ENCODE data around the gene CEACAM8. TPM values are rescaled to one million over a fixed set of nuclear protein-coding genes. Genes with fewer than 3 reads are reported as not detected.

The CEACAM8 gene
- total RNA-seq, 1 donor from 2014 or later, result not detected

DNA sequence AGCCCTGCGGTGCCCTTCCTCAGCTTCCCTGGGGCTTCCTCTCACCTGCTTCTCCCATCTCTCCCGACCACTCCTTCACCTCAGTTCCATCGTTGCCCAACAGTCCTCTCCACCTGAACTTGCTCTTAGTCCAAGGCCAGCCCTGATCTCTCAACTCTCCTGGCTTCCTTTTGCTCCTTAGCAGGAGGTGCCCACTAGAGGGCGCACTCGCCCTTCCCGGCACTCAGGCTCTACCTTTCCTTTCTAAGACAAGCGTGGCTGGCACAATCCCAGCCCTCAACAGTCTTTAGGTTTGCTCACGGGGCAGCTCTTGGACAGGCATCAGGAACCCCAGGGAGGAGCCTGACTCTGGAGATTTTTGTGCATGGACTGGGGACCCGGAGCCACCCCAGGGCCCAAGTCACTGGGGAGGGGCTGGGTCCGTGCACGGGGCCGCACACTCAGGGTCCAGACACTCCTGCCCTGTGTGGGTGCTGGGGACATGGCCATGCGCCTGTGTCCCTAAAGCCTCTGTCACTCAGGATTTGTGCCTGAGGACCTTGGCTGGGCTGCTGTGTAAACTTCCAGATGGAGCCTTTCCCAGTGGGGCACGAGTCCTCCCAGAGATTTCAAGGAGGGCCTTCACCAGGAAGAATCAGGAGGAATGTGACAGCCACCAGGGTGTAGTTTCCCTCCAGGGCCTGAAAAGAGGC lies 12.1 kb upstream of the CEACAM8 start:
- H3K9me3 Mint-ChIP-seq, result peaks cover 52% of the 10 kb centered on the region
- peaks cover 3% of the 10 kb centered on the region for H3K36me3 Mint-ChIP-seq
- DNase-seq (ENCODE audit: low spot score in 2 of 2, unreplicated experiment in 2 of 2), result no peak
- H3K4me1 Mint-ChIP-seq, result no peaks in the 10 kb centered on the region
- H3K27me3 Mint-ChIP-seq (ENCODE audit: low read depth), result no peaks in the 10 kb centered on the region
- H3K4me3 Mint-ChIP-seq, result no peak overlapping the region
- H3K27ac Mint-ChIP-seq, result no peak overlapping the region
- TF ChIP-seq, protein P1, sequence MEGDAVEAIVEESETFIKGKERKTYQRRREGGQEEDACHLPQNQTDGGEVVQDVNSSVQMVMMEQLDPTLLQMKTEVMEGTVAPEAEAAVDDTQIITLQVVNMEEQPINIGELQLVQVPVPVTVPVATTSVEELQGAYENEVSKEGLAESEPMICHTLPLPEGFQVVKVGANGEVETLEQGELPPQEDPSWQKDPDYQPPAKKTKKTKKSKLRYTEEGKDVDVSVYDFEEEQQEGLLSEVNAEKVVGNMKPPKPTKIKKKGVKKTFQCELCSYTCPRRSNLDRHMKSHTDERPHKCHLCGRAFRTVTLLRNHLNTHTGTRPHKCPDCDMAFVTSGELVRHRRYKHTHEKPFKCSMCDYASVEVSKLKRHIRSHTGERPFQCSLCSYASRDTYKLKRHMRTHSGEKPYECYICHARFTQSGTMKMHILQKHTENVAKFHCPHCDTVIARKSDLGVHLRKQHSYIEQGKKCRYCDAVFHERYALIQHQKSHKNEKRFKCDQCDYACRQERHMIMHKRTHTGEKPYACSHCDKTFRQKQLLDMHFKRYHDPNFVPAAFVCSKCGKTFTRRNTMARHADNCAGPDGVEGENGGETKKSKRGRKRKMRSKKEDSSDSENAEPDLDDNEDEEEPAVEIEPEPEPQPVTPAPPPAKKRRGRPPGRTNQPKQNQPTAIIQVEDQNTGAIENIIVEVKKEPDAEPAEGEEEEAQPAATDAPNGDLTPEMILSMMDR (IDR thresholded peaks at IDR 0.05; ENCODE audit: unreplicated experiment), result peak; percentile 43

DNA sequence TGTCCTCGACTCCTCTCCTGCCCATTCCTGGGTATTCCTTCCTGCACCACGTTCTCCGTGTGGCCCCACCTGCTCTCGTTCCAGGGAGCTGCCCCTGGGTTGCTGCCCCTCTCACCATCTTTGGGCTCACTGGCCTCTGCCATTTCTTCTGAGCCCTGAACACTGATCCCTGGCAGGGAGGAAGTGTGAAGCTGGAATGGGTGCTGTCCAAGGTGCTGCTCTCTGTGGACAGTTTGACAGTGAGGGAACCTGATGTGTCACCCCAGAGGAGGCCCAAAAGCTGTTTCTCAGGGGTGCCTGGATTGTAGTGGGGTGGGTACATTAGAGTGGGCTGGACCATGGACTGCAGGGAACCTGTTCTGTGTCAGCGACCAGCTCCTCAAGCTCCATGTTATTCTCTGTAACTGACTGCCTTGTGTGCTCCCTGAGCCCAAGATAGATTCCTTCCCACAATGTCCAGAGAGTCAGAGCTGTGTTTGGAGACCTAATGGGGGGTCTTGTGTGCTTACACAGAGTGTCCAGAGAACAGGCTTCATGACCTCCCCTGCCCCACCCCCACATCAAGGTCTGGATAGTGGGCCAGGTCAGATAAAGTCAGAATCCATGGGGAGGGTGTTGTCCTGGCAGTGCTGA lies 7.2 kb upstream of the CEACAM8 start:
- H3K4me1 Mint-ChIP-seq, result no peaks in the 10 kb centered on the region
- no peak for DNase-seq (ENCODE audit: low spot score in 2 of 2, unreplicated experiment in 2 of 2)
- peaks cover 61% of the 10 kb centered on the region for H3K9me3 Mint-ChIP-seq
- no peak overlapping the region for H3K27ac Mint-ChIP-seq
- TF ChIP-seq, protein P1 (IDR thresholded peaks at IDR 0.05; ENCODE audit: unreplicated experiment), result no peak
- H3K4me3 Mint-ChIP-seq, result no peak overlapping the region
- H3K27me3 Mint-ChIP-seq (ENCODE audit: low read depth), result no peaks in the 10 kb centered on the region
- no peaks in the 10 kb centered on the region for H3K36me3 Mint-ChIP-seq

DNA sequence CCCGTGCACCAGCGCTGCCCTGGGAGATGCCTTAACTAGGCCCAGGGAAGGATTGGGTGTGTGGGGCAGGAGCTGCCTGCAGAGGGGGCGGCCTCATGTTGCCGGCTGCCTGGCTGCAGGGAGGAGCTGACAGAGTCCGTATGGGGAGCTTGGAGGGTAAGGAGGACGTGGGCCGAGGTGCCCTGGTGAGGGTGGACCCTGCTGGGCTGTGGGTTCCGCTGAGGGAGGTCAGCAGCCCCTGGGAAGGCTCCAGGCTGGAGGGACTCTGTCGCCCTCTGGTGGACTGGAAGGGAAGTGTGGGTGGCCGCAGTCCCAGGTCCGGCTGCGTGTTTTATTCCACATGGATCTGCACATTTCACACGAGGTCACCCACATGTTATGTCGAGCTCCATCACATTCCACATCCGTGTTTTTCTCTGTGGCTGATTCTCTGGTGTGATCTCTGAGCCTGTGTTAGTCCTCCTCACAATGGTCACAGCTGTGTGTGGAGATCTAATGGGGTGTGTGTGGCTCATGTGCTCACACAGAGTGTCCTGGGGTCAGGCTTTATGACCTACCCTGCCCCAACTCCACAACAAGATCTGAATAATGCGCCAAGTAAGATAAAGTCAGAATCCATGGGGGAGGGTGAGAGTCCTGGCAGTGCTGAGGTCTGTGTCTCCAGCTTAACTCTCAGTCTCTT lies 1.8 kb upstream of the CEACAM8 start:
- peak in 1 of 2 experiments; percentile 55 for DNase-seq (ENCODE audit: low spot score in 2 of 2, unreplicated experiment in 2 of 2)
- H3K27ac Mint-ChIP-seq, result no peak overlapping the region
- no peaks in the 10 kb centered on the region for H3K27me3 Mint-ChIP-seq (ENCODE audit: low read depth)
- H3K36me3 Mint-ChIP-seq, result no peaks in the 10 kb centered on the region
- H3K4me3 Mint-ChIP-seq, result no peak overlapping the region
- TF ChIP-seq, protein P1 (IDR thresholded peaks at IDR 0.05; ENCODE audit: unreplicated experiment), result peak; percentile 78
- peaks cover 30% of the 10 kb centered on the region for H3K9me3 Mint-ChIP-seq
- H3K4me1 Mint-ChIP-seq, result no peaks in the 10 kb centered on the region

DNA sequence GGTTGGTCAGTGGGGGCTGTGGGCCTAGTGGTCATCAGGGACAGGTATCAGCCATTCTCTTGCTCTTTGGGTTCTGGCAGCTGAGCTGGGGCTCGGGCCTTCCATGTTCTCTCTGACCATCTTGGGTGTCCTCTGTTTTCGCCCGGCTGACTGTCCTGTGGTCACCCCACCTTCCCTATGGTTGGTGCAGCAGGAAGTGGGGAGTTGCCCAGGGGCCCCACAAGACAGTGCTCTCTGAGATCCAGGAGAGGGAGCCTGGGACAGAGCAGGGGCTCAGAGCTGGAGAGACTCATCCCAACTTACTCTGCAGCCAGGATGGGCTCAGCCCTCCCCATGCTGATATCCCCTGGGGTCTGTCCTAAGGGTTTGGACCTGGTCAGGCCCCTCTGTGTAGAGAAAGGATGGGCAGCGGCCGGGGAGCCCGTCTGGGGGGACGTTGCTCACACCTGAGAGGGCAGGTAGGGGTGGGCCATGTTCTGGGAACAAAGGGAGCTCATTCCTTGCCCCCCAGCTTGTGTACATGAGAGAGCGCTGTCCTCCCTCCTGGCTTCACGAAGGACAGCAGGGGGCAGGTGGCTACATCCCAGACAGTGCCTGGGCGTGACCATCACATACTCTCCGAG lies 937 bp upstream of the CEACAM8 start:
- H3K9me3 Mint-ChIP-seq, result peaks cover 36% of the 10 kb centered on the region
- no peak for DNase-seq (ENCODE audit: low spot score in 2 of 2, unreplicated experiment in 2 of 2)
- H3K4me3 Mint-ChIP-seq, result no peak overlapping the region
- no peaks in the 10 kb centered on the region for H3K27me3 Mint-ChIP-seq (ENCODE audit: low read depth)
- H3K4me1 Mint-ChIP-seq, result no peaks in the 10 kb centered on the region
- TF ChIP-seq, protein P1 (IDR thresholded peaks at IDR 0.05; ENCODE audit: unreplicated experiment), result no peak
- H3K27ac Mint-ChIP-seq, result no peak overlapping the region
- H3K36me3 Mint-ChIP-seq, result no peaks in the 10 kb centered on the region

DNA sequence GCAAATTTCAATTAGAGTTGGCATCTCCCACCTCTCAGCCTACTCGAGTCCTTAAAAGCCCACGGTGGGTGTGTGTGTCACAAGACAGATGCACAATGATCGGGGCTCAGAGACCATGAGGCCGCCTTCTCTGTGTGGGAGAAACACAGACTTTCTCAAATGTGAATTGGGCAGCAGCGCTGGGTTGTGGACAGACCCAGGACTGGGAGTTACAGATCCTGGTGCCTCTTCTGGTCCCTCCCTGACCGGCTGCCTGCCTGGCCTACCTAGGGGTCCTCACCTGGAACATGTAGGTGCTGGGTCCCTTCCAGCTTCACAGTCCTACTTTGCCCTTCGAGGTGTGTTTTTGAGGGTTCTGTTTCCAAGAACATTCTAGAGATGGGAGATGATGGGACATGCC lies 4.9 kb downstream of the CEACAM8 start:
- DNase-seq (ENCODE audit: low spot score in 2 of 2, unreplicated experiment in 2 of 2), result no peak
- Mint-ChIP-seq H3K9me3 (peaks cover 31% of the 10 kb centered on the region), H3K4me1 (no peaks in the 10 kb centered on the region), H3K27ac (no peak overlapping the region), H3K36me3 (no peaks in the 10 kb centered on the region), H3K4me3 (no peak overlapping the region), H3K27me3 (ENCODE audit: low read depth) (no peaks in the 10 kb centered on the region)
- TF ChIP-seq, protein P1 (IDR thresholded peaks at IDR 0.05; ENCODE audit: unreplicated experiment), result no peak
